HepG2 (cell line): Measurements from ENCODE around the gene RPS14. TPM values are rescaled to one million over a fixed set of nuclear protein-coding genes. Genes with fewer than 3 reads are reported as not detected.

Source experiments
- ATAC-seq: fragments of 200-7000 bp; cut with Tn5 transposase; 3 replicates; pipeline ENCODE4 v1.9.1; 2020; ENCODE audit warnings: mild to moderate bottlenecking, moderate library complexity
- BruUV-seq: library from RNA; stranded (reverse); fragments of 400-500 nt; replicated peaks from 2 replicates; lab custom pipeline; 2021; lab: Mats Ljungman, UMichigan
- CTCF ChIA-PET: fragments of 300-600 bp; formaldehyde crosslinking; extraction: SDS; loops from one replicate; lab custom pipeline; 2021; ENCODE audit warnings: low total read pairs, inconsistent platforms, low intra/inter-chr PET ratio; lab: Yijun Ruan, JAX
- POLR2A ChIA-PET: fragments of 350-600 bp; sonication (Branson Sonifier 250); formaldehyde crosslinking; loops from one replicate; lab custom pipeline; 2020; ENCODE audit warnings: antibody characterized with exemption, inconsistent platforms; lab: Yijun Ruan, JAX
- DNase-seq: peaks from one replicate; pipeline ENCODE4 v3.0.0-alpha.2; 2015; ENCODE audit warnings: low spot score
- FAIRE-seq: peaks from 3 replicates; lab custom pipeline; 2011; peaks lifted over from hg19 to GRCh38; lab: Jason Lieb, UNC
- H2AFZ ChIP-seq: one replicate; pipeline ENCODE4 v1.6.1; 2011; ENCODE audit warnings: low read length, inconsistent platforms
- H3K27ac ChIP-seq: fragments of 300-600 bp; 3 replicates; pipeline ENCODE4 v1.8.0; 2011; ENCODE audit warnings: mixed run types, mild to moderate bottlenecking, mixed read lengths, low read length, inconsistent platforms; ENCODE audit not compliant: insufficient read depth; ENCODE audit errors: extremely low read length
- H3K27me3 ChIP-seq, 2 experiments: fragments of 200-600 bp in 1 of 2; 2 replicates in 1 of 2; 3 replicates in 1 of 2; pipeline versions ENCODE4 v1.6.0 to v1.8.0; 2011; ENCODE audit warnings: low read length in 2 of 2, mild to moderate bottlenecking in 2 of 2, moderate library complexity in 2 of 2, inconsistent platforms in 1 of 2; ENCODE audit not compliant: insufficient read depth in 2 of 2, control insufficient read depth in 1 of 2
- H3K36me3 ChIP-seq, 2 experiments: fragments of 200-600 bp in 1 of 2; replicated peaks in 1 of 2; 2 replicates in 1 of 2; 3 replicates in 1 of 2; pipeline versions ENCODE4 v1.5.1 to v1.8.0; 2011; ENCODE audit warnings: low read length in 2 of 2, inconsistent platforms in 1 of 2; ENCODE audit not compliant: insufficient read depth in 2 of 2, control insufficient read depth in 1 of 2
- H3K4me1 ChIP-seq: 2 replicates; pipeline ENCODE4 v1.5.1; 2012; ENCODE audit warnings: low read length, inconsistent platforms; ENCODE audit not compliant: insufficient read depth
- H3K4me2 ChIP-seq: 2 replicates; pipeline ENCODE4 v1.6.0; 2011; ENCODE audit warnings: low read depth, low read length, inconsistent platforms
- H3K4me3 ChIP-seq, 3 experiments: fragments of 200-600 bp in 1 of 3; sonication (generic), shearing (Covaris generic) in 1 of 3; replicated peaks in 1 of 3; 2 replicates each; pipeline ENCODE4 v1.5.1; 2011 to 2016; ENCODE audit warnings: low read length in 3 of 3, inconsistent platforms in 2 of 3, low read depth in 2 of 3, mild to moderate bottlenecking in 2 of 3, control low read depth in 1 of 3, mixed read lengths in 1 of 3; ENCODE audit not compliant: insufficient read depth in 1 of 3
- H3K79me2 ChIP-seq: one replicate; pipeline ENCODE4 v1.6.1; 2011; ENCODE audit warnings: low read length, inconsistent platforms; ENCODE audit not compliant: insufficient read depth
- H3K9ac ChIP-seq: 2 replicates; pipeline ENCODE4 v1.6.0; 2011; ENCODE audit warnings: mild to moderate bottlenecking, low read depth, low read length, inconsistent platforms; ENCODE audit not compliant: insufficient read depth
- H3K9me3 ChIP-seq: 2 replicates; pipeline ENCODE4 v1.5.1; 2012; ENCODE audit warnings: mild to moderate bottlenecking, low read length
- H4K20me1 ChIP-seq: 2 replicates; pipeline ENCODE4 v1.6.0; 2011; ENCODE audit warnings: inconsistent platforms, mild to moderate bottlenecking, low read length, moderate library complexity; ENCODE audit not compliant: insufficient read depth
- ASH2L ChIP-seq: fragments of 300-600, 200-600 bp; sonication (generic); IDR thresholded peaks from 2 replicates; pipeline ENCODE4 v1.7.0; 2017; ENCODE audit warnings: low read depth, mild to moderate bottlenecking, moderate library complexity, mixed read lengths, low read length; ENCODE audit not compliant: insufficient read length
- ATF7 ChIP-seq, 2 experiments: fragments of 450-650 bp in 1 of 2; sonication (generic) in 1 of 2; formaldehyde crosslinking in 1 of 2; IDR thresholded peaks; 2 replicates each; pipeline versions ENCODE4 v1.4.0 to v1.6.1; 2016 to 2020; ENCODE audit warnings: antibody characterized with exemption in 1 of 2, mild to moderate bottlenecking in 1 of 2, missing genetic modification reagents in 1 of 2
- XRCC5 ChIP-seq: fragments of 200-400 bp; formaldehyde crosslinking; optimal IDR thresholded peaks from 2 replicates; pipeline ENCODE3; 2017; ENCODE audit warnings: mild to moderate bottlenecking, low read length
- ZBTB21 ChIP-seq: sonication (generic); formaldehyde crosslinking; IDR thresholded peaks from 2 replicates; pipeline ENCODE4 v1.4.0; 2020; ENCODE audit warnings: missing genetic modification reagents
- ZNF251 ChIP-seq: sonication (generic); formaldehyde crosslinking; IDR thresholded peaks from 2 replicates; pipeline ENCODE4 v1.9.0; 2021; ENCODE audit warnings: mild to moderate bottlenecking, missing genetic modification reagents
- ZNF264 ChIP-seq: sonication (generic); formaldehyde crosslinking; IDR thresholded peaks from 2 replicates; pipeline ENCODE4 v1.4.0; 2020; ENCODE audit warnings: missing genetic modification reagents
- ZNF567 ChIP-seq: sonication (generic); formaldehyde crosslinking; IDR thresholded peaks from 2 replicates; pipeline ENCODE4 v1.8.1; 2023; ENCODE audit warnings: mild to moderate bottlenecking, missing genetic modification reagents, borderline replicate concordance
- WGBS: methylation state at CpG from one replicate; pipeline ENCODE4 v1.1.6; 2017; ENCODE audit warnings: low lambda C conversion rate; 5-methylcytosine and 5-hydroxymethylcytosine counted together
- in situ Hi-C: cut with HindIII; loops from 2 replicates; pipeline ENCODE4 v1.10.0; 2017; ENCODE audit warnings: low pct_unique_long_range_greater_than_20kb; ENCODE audit not compliant: extremely low pct_ligation_motif_present
- intact Hi-C: fragments of 100-400 bp; cut with micrococcal nuclease; formaldehyde crosslinking; loops from one replicate; pipeline ENCODE4 v1.10.0; 2022; ENCODE audit not compliant: unreplicated experiment
- polyA plus RNA-seq, 8 experiments: library from polyadenylated mRNA; depleted of rRNA in 3 of 8; stranded (reverse) in 7 of 8; unstranded in 1 of 8; fragments of >200 nt; fragmentation: Illumina TruSeq in 4 of 8; extraction: Trizol in 4 of 8; gene quantifications; 2 replicates each; pipeline versions ENCODE4 v1.2.1 to v1.2.3, GENCODE V29; 2011 to 2016; ENCODE audit warnings: low read depth in 4 of 8, missing spikeins in 1 of 8, mixed read lengths in 1 of 8; ENCODE audit not compliant: insufficient read depth in 1 of 8
- total RNA-seq, 5 experiments: library from RNA; depleted of rRNA; stranded (reverse); fragments of >200 nt; fragmentation: Illumina TruSeq; extraction: Trizol; gene quantifications; 2 replicates each; pipeline ENCODE4 v1.2.3, GENCODE V29; 2016; ENCODE audit warnings: low read depth in 1 of 5
- TF ChIP-seq, protein P1 (sequence below): sonication (generic); formaldehyde crosslinking; IDR thresholded peaks from 2 replicates; pipeline ENCODE4 v1.5.0; 2020; ENCODE audit warnings: mild to moderate bottlenecking, low read depth, missing genetic modification reagents, borderline replicate concordance
- TF ChIP-seq, protein P2 (sequence below): sonication (generic); formaldehyde crosslinking; IDR thresholded peaks from 2 replicates; pipeline ENCODE4 v1.8.1; 2023; ENCODE audit warnings: mild to moderate bottlenecking, missing genetic modification reagents
- TF ChIP-seq, protein P3 (sequence below): sonication (generic); formaldehyde crosslinking; IDR thresholded peaks from 2 replicates; pipeline ENCODE4 v1.9.0; 2021; ENCODE audit warnings: missing genetic modification reagents, borderline replicate concordance

RPS14 gene
- total and polyA plus RNA-seq, 2 of the 13 experiments (the other 11 are each of a cell fraction or from before 2014, with no cell fraction given) = 2,116 to 3,295 TPM

DNA sequence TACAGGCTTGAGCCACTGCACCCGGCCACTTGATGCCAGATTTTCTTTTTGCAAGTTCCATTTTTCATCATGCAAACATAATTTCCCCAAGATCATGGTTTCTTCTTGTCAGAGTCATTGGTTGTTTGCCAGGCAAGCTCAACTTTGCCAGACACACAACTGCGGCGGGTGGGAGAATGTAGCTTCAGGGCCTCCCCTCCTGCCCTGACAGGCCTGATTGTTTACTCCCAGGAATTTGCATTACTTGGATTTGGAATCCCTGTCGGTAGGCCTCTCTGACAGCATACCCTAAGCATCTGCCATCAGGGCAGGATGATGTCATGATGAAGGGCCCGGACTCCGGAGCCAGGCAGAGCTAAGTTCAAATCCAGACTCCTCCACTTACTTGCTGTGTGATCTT is 15.1 kb downstream of the RPS14 start:
- Histone ChIP-seq H3K4me3 (no peak overlapping the region), H3K9me3 (no peaks in the 10 kb centered on the region), H3K9ac (no peak overlapping the region), H3K4me1 (peaks cover 17% of the 10 kb centered on the region), H2AFZ (no peak overlapping the region), H4K20me1 (no peaks in the 10 kb centered on the region), H3K79me2 (no peaks in the 10 kb centered on the region), H3K36me3 (no peaks in the 10 kb centered on the region), H3K27ac (no peak overlapping the region)
- FAIRE-seq (no peak), DNase-seq (peak; percentile 40)
- CTCF ChIA-PET = no interaction called here
- BruUV-seq = no TSS peak
- POLR2A ChIA-PET = interaction anchor here (0.6 kb wide), 1 partner anchor 1291 kb away, joined by 3 read pairs; no protein-coding TSS in a partner anchor
- intact Hi-C loops = loop anchor here (1.0 kb wide), 1 partner anchor 22 kb away; the partner anchor contains the start of gene CD74
- in situ Hi-C loops = no loop called here
- TF ChIP-seq ZNF567 (CRISPR knock-in tag) = no peak
- peak; percentile 61; the same call in 1 of the 2 replicates for TF ChIP-seq ZBTB21 (CRISPR knock-in tag)
- peak; percentile 36; the same call in 1 of the 2 replicates for TF ChIP-seq ATF7 (IDR thresholded peaks at IDR 0.05)
- TF ChIP-seq ATF7 (CRISPR knock-in tag; IDR thresholded peaks at IDR 0.05) = no peak
- TF ChIP-seq, all 625 proteins: peak for 2
- ATAC-seq = no peak
- Histone ChIP-seq H3K4me2 (no peak overlapping the region), H3K27me3 (no peaks in the 10 kb centered on the region; a peak in 1 of 5 replicates)
- 11% methylated on average over 6 of the region's 6 CpGs for WGBS

DNA sequence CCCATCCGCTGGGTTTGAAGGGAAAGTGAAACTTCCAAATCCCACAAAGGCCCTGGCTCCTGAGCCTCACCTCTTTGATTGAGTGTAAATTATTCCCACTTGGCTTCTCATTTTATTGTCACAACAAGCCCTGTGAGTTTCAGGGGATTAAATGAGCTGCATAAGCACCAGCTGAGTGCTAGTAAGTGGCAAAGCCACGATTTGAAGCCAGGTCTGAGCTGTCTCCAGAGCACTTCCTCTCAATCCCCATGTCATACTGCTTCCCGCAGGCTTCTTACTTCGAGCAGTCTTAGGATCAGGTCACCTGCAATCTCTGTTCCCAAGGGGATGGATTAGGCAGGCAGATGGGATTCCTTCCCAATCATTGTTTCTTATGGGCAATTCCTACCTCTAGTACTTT is 18.0 kb downstream of the RPS14 start:
- Histone ChIP-seq H3K27ac (no peak overlapping the region), H3K9me3 (no peaks in the 10 kb centered on the region), H3K36me3 (no peaks in the 10 kb centered on the region), H3K4me2 (peak overlapping the region; percentile 66), H4K20me1 (no peaks in the 10 kb centered on the region), H3K9ac (peak overlapping the region; percentile 31; the same call in 1 of the 2 replicates), H2AFZ (peak overlapping the region; percentile 89), H3K4me1 (peaks cover 45% of the 10 kb centered on the region), H3K79me2 (no peaks in the 10 kb centered on the region), H3K4me3 (peak overlapping the region in 2 of 3 experiments; percentile 12 to 36; a peak in 3 of 6 replicates), H3K27me3 (no peaks in the 10 kb centered on the region; a peak in 1 of 5 replicates)
- DNase-seq (no peak), ATAC-seq (no peak), FAIRE-seq (no peak)
- ChIA-PET POLR2A (interaction anchor here (1.2 to 2.1 kb wide), 2 partner anchors 18 to 19 kb away, joined by 5 to 9 read pairs; partner anchors contain the start of genes CD74 and RPS14), CTCF (no interaction called here)
- 26% methylated on average over 4 of the region's 4 CpGs for WGBS
- intact Hi-C loops (no loop called here), in situ Hi-C loops (no loop called here)
- no TSS peak for BruUV-seq
- TF ChIP-seq XRCC5 (no peak), ZNF264 (no peak), ASH2L (no peak), ZNF251 (CRISPR knock-in tag) (no peak)
- TF ChIP-seq, protein P1, sequence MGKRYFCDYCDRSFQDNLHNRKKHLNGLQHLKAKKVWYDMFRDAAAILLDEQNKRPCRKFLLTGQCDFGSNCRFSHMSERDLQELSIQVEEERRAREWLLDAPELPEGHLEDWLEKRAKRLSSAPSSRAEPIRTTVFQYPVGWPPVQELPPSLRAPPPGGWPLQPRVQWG (CRISPR knock-in tag) = no peak
- TF ChIP-seq, protein P2, sequence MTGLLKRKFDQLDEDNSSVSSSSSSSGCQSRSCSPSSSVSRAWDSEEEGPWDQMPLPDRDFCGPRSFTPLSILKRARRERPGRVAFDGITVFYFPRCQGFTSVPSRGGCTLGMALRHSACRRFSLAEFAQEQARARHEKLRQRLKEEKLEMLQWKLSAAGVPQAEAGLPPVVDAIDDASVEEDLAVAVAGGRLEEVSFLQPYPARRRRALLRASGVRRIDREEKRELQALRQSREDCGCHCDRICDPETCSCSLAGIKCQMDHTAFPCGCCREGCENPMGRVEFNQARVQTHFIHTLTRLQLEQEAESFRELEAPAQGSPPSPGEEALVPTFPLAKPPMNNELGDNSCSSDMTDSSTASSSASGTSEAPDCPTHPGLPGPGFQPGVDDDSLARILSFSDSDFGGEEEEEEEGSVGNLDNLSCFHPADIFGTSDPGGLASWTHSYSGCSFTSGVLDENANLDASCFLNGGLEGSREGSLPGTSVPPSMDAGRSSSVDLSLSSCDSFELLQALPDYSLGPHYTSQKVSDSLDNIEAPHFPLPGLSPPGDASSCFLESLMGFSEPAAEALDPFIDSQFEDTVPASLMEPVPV (CRISPR knock-in tag) = no peak
- TF ChIP-seq, protein P3, sequence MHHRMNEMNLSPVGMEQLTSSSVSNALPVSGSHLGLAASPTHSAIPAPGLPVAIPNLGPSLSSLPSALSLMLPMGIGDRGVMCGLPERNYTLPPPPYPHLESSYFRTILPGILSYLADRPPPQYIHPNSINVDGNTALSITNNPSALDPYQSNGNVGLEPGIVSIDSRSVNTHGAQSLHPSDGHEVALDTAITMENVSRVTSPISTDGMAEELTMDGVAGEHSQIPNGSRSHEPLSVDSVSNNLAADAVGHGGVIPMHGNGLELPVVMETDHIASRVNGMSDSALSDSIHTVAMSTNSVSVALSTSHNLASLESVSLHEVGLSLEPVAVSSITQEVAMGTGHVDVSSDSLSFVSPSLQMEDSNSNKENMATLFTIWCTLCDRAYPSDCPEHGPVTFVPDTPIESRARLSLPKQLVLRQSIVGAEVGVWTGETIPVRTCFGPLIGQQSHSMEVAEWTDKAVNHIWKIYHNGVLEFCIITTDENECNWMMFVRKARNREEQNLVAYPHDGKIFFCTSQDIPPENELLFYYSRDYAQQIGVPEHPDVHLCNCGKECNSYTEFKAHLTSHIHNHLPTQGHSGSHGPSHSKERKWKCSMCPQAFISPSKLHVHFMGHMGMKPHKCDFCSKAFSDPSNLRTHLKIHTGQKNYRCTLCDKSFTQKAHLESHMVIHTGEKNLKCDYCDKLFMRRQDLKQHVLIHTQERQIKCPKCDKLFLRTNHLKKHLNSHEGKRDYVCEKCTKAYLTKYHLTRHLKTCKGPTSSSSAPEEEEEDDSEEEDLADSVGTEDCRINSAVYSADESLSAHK (CRISPR knock-in tag) = no peak
